ENCODE measurements around the gene INO80. TPM values are rescaled to one million over a fixed set of nuclear protein-coding genes. Genes with fewer than 3 reads are reported as not detected.

INO80 gene, protein sequence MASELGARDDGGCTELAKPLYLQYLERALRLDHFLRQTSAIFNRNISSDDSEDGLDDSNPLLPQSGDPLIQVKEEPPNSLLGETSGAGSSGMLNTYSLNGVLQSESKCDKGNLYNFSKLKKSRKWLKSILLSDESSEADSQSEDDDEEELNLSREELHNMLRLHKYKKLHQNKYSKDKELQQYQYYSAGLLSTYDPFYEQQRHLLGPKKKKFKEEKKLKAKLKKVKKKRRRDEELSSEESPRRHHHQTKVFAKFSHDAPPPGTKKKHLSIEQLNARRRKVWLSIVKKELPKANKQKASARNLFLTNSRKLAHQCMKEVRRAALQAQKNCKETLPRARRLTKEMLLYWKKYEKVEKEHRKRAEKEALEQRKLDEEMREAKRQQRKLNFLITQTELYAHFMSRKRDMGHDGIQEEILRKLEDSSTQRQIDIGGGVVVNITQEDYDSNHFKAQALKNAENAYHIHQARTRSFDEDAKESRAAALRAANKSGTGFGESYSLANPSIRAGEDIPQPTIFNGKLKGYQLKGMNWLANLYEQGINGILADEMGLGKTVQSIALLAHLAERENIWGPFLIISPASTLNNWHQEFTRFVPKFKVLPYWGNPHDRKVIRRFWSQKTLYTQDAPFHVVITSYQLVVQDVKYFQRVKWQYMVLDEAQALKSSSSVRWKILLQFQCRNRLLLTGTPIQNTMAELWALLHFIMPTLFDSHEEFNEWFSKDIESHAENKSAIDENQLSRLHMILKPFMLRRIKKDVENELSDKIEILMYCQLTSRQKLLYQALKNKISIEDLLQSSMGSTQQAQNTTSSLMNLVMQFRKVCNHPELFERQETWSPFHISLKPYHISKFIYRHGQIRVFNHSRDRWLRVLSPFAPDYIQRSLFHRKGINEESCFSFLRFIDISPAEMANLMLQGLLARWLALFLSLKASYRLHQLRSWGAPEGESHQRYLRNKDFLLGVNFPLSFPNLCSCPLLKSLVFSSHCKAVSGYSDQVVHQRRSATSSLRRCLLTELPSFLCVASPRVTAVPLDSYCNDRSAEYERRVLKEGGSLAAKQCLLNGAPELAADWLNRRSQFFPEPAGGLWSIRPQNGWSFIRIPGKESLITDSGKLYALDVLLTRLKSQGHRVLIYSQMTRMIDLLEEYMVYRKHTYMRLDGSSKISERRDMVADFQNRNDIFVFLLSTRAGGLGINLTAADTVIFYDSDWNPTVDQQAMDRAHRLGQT (N-terminal part only)
- 22.3 and 34.0 TPM in 2 replicates for total RNA-seq
- 5.7 and 6.0 TPM in 2 replicates for polyA plus RNA-seq
- 11.1 and 13.7 TPM in 2 replicates for polyA plus RNA-seq (2012)
- polyA minus RNA-seq (ENCODE audit: low replicate concordance), result 31.0 and 47.9 TPM in 2 replicates

DNA sequence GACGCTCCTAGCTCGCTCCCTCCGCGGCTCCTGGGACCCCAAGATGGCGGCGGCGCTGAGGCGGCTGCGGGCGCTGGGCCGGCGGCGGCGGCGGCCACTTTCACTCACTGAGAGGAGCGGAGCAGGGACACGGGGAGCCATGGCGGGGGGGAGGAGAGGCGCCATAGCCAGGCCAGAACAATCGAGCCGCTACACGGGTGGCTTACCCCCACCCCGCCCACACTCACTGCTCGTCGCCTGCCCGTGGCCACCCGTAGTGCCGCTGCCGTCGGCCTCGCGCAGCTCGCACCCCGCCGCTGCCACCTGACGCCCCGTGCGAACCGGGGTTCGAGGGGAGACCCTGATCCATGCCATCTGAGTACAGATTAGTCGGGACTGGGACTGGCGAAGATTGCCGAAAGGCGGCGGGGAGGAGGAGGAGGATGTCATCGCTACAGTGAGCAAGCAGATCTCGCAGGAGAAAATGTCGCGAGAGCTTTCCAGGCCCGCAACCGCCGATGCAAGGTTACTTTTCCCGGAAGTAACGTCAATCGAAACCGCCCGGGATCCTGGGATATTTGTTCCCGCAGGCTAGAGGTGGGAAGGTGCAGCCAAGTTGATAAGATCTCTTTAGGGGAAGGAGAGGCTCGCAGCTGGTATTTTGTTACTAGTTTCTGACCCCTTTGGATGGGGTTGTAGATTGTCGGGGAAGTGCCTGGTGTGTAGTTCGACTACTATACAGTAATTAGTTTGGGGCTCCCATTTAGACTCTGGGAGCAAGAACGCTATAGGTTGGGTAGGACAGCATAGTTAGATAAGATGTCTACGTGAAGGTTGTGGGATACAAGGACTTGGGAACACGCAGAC, at the start of gene INO80:
INO80 (minus strand) TSS at position 165 of the 846 bp plus-strand sequence. CDS start 19,970 bp downstream, outside the sequence.
- no peaks in the 10 kb centered on the region for H3K9me3 ChIP-seq (ENCODE audit: control insufficient read depth, insufficient read depth, low read depth, low read length)
- peak within 1 kb of the TSS; percentile 99 for H3K27ac ChIP-seq (ENCODE audit: insufficient read depth, low read length)
- TF ChIP-seq, protein P1, sequence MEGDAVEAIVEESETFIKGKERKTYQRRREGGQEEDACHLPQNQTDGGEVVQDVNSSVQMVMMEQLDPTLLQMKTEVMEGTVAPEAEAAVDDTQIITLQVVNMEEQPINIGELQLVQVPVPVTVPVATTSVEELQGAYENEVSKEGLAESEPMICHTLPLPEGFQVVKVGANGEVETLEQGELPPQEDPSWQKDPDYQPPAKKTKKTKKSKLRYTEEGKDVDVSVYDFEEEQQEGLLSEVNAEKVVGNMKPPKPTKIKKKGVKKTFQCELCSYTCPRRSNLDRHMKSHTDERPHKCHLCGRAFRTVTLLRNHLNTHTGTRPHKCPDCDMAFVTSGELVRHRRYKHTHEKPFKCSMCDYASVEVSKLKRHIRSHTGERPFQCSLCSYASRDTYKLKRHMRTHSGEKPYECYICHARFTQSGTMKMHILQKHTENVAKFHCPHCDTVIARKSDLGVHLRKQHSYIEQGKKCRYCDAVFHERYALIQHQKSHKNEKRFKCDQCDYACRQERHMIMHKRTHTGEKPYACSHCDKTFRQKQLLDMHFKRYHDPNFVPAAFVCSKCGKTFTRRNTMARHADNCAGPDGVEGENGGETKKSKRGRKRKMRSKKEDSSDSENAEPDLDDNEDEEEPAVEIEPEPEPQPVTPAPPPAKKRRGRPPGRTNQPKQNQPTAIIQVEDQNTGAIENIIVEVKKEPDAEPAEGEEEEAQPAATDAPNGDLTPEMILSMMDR (conservative IDR thresholded peaks at IDR 0.05 in 1 of 2, IDR thresholded peaks at IDR 0.05 in 1 of 2; ENCODE audit: low read depth in 1 of 2, low read length in 2 of 2), result no peak
- no peak for TF ChIP-seq EZH2 (IDR thresholded peaks at IDR 0.05; ENCODE audit: low read length, missing control alignments)
- H3K79me2 ChIP-seq (ENCODE audit: control insufficient read depth, insufficient read depth, low read length), result peaks cover 40% of the 10 kb centered on the region
- DNase-seq (ENCODE audit: low read depth in 2 of 2), result peak; percentile 97 to 99
- peaks cover 3% of the 10 kb centered on the region for H3K4me1 ChIP-seq (ENCODE audit: control insufficient read depth, extremely low read depth, insufficient read depth, low read length)
- H3K36me3 ChIP-seq (ENCODE audit: control insufficient read depth, insufficient read depth, low read length), result no peaks in the 10 kb centered on the region
- peak within 1 kb of the TSS; percentile 78 to 100 (median 98) for H3K4me3 ChIP-seq (replicated peaks in 1 of 4; ENCODE audit: control extremely low read depth in 1 of 4, insufficient read depth in 1 of 4, low read depth in 3 of 4, low read length in 4 of 4)
- no peaks in the 10 kb centered on the region for H4K20me1 ChIP-seq (ENCODE audit: control insufficient read depth, extremely low read depth, insufficient read depth, low read length)
- H3K4me2 ChIP-seq (ENCODE audit: extremely low read depth, insufficient read depth, low read length), result peak within 1 kb of the TSS; percentile 67
- peak within 1 kb of the TSS; percentile 99 for H3K9ac ChIP-seq (ENCODE audit: insufficient read depth, low read length)
- no peaks in the 10 kb centered on the region for H3K27me3 ChIP-seq (ENCODE audit: control insufficient read depth, insufficient read depth, low read length)
- peak within 1 kb of the TSS; percentile 78 for H2AFZ ChIP-seq (ENCODE audit: low read length)

DNA sequence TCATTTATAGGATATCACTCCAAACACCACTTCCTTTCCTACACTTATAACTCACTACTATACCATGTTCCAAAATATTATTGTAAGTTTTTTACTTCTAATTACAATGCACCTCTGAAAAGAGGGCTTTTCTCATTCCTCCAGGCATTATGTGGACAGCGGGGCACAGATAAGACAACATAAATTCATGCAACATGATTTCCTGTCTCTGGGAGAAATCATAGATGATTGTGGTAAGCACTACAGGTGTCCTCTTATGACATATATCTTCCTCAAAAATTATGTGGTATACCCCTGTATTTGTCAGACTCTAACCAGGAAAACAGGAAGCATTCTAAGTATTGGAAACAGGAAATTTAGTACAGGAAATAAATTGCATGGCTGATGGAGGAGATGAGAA, 45.7 kb upstream of the INO80 start:
- no peak for TF ChIP-seq EZH2 (IDR thresholded peaks at IDR 0.05; ENCODE audit: low read length, missing control alignments)
- H2AFZ ChIP-seq (ENCODE audit: low read length), result no peak overlapping the region
- no peaks in the 10 kb centered on the region for H3K27me3 ChIP-seq (ENCODE audit: control insufficient read depth, insufficient read depth, low read length)
- H4K20me1 ChIP-seq (ENCODE audit: control insufficient read depth, extremely low read depth, insufficient read depth, low read length), result no peaks in the 10 kb centered on the region
- H3K27ac ChIP-seq (ENCODE audit: insufficient read depth, low read length), result peak overlapping the region; percentile 76
- no peak overlapping the region for H3K4me3 ChIP-seq (replicated peaks in 1 of 4; ENCODE audit: control extremely low read depth in 1 of 4, insufficient read depth in 1 of 4, low read depth in 3 of 4, low read length in 4 of 4)
- no peaks in the 10 kb centered on the region for H3K79me2 ChIP-seq (ENCODE audit: control insufficient read depth, insufficient read depth, low read length)
- no peaks in the 10 kb centered on the region for H3K9me3 ChIP-seq (ENCODE audit: control insufficient read depth, insufficient read depth, low read depth, low read length)
- peaks cover 4% of the 10 kb centered on the region for H3K4me1 ChIP-seq (ENCODE audit: control insufficient read depth, extremely low read depth, insufficient read depth, low read length)
- H3K4me2 ChIP-seq (ENCODE audit: extremely low read depth, insufficient read depth, low read length), result no peak overlapping the region
- H3K9ac ChIP-seq (ENCODE audit: insufficient read depth, low read length), result no peak overlapping the region
- peak in 1 of 2 donors; percentile 41 for DNase-seq (ENCODE audit: low read depth in 2 of 2)
- H3K36me3 ChIP-seq (ENCODE audit: control insufficient read depth, insufficient read depth, low read length), result no peaks in the 10 kb centered on the region

DNA sequence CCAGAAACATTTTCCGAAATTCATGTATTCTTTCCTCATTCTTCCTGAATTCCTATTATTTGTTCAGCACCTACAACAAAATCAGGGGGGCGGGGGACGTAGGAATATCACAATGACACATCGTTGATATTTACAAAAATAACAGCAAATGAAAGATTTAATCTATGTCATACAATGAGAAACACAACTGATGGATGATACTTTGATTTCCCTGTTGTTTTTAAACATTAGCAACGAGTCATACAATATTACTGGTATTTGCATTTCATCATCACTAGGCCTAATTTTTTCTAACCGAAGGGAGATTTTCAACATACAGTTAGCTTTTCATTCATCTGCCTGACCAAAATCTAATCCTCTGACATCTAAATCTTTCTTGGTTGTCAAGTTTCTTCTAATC, 45.3 kb upstream of the INO80 start:
- Histone ChIP-seq H3K4me2 (ENCODE audit: extremely low read depth, insufficient read depth, low read length) (no peak overlapping the region), H2AFZ (ENCODE audit: low read length) (no peak overlapping the region), H3K79me2 (ENCODE audit: control insufficient read depth, insufficient read depth, low read length) (no peaks in the 10 kb centered on the region), H3K4me1 (ENCODE audit: control insufficient read depth, extremely low read depth, insufficient read depth, low read length) (peaks cover 4% of the 10 kb centered on the region), H3K9me3 (ENCODE audit: control insufficient read depth, insufficient read depth, low read depth, low read length) (no peaks in the 10 kb centered on the region), H3K36me3 (ENCODE audit: control insufficient read depth, insufficient read depth, low read length) (no peaks in the 10 kb centered on the region), H4K20me1 (ENCODE audit: control insufficient read depth, extremely low read depth, insufficient read depth, low read length) (no peaks in the 10 kb centered on the region), H3K27me3 (ENCODE audit: control insufficient read depth, insufficient read depth, low read length) (no peaks in the 10 kb centered on the region), H3K27ac (ENCODE audit: insufficient read depth, low read length) (peak overlapping the region; percentile 76), H3K4me3 (replicated peaks in 1 of 4; ENCODE audit: control extremely low read depth in 1 of 4, insufficient read depth in 1 of 4, low read depth in 3 of 4, low read length in 4 of 4) (no peak overlapping the region), H3K9ac (ENCODE audit: insufficient read depth, low read length) (no peak overlapping the region)
- TF ChIP-seq, protein P1 (conservative IDR thresholded peaks at IDR 0.05 in 1 of 2, IDR thresholded peaks at IDR 0.05 in 1 of 2; ENCODE audit: low read depth in 1 of 2, low read length in 2 of 2), result no peak
- no peak for TF ChIP-seq EZH2 (IDR thresholded peaks at IDR 0.05; ENCODE audit: low read length, missing control alignments)
- peak; percentile 16 to 47 for DNase-seq (ENCODE audit: low read depth in 2 of 2)

Measured in fibroblast of lung (primary cell).